22Rv1 (cell line): ENCODE results near the gene WDR27.

Source experiments
- CTCF ChIP-seq: fragments of 450-650 bp; IDR thresholded peaks from 2 replicates; pipeline ENCODE4 v1.5.1; 2017; ENCODE audit warnings: mild to moderate bottlenecking
- ZFX ChIP-seq: fragments of 450-650 bp; IDR thresholded peaks from 2 replicates; pipeline ENCODE4 v1.6.1; 2017; ENCODE audit warnings: antibody characterized with exemption, borderline replicate concordance

GRCh38 chr6:169451065-169451838 lies 250.6 kb downstream of the WDR27 start:
- TF ChIP-seq CTCF (no peak), ZFX (no peak)
